ENCODE data around the gene OR5D14. TPM values are rescaled to one million over a fixed set of nuclear protein-coding genes. Genes with fewer than 3 reads are reported as not detected.

The OR5D14 gene
- not detected in 2 replicates for total RNA-seq

GRCh38 chr11:55795256-55795655, at the start of gene OR5D14:
TSS of gene OR5D14 (plus strand) at chr11:55795556. CDS start at chr11:55795556, 0 bp downstream.

GRCh38 chr11:55773138-55773537, 22.2 kb upstream of the OR5D14 start, which contains the start of gene OR5D13:
TSS of gene OR5D13 (plus strand) at chr11:55773438. CDS start at chr11:55773438, 0 bp downstream.

GRCh38 chr11:55811067-55811466, 15.7 kb downstream of the OR5D14 start, which contains the start of gene OR5L1:
TSS of gene OR5L1 (plus strand) at chr11:55811367. CDS start at chr11:55811467, 100 bp downstream.

GRCh38 chr11:55819330-55819729, 24.0 kb downstream of the OR5D14 start, which contains the start of gene OR5D18:
TSS of gene OR5D18 (plus strand) at chr11:55819630. CDS start at chr11:55819630, 0 bp downstream.

GRCh38 chr11:55826919-55827318, 31.6 kb downstream of the OR5D14 start, which contains the start of gene OR5L2:
TSS of gene OR5L2 (plus strand) at chr11:55827219. CDS start at chr11:55827219, 0 bp downstream.

GRCh38 chr11:55838452-55838851, 43.1 kb downstream of the OR5D14 start, which contains the start of gene OR5D16:
TSS of gene OR5D16 (plus strand) at chr11:55838752. CDS start at chr11:55838752, 0 bp downstream.

Other genes with a start within 250 kb of the OR5D14 start
- not detected in 2 replicates for gene OR4C15, start 241.1 kb upstream of the OR5D14 start, total RNA-seq
- not detected in 2 replicates for gene OR4C16, start 223.4 kb upstream of the OR5D14 start, total RNA-seq
- gene OR4C11, start 187.9 kb upstream of the OR5D14 start, total RNA-seq, result not detected in 2 replicates
- not detected in 2 replicates for gene OR4P4, start 160.4 kb upstream of the OR5D14 start, total RNA-seq
- gene OR4S2, start 147.2 kb upstream of the OR5D14 start, total RNA-seq, result not detected in 2 replicates
- not detected in 2 replicates for gene OR4C6, start 133.4 kb upstream of the OR5D14 start, total RNA-seq
- gene OR5D13, start 22.1 kb upstream of the OR5D14 start, total RNA-seq, result not detected in 2 replicates
- gene OR5L1, start 15.8 kb downstream of the OR5D14 start, total RNA-seq, result not detected in 2 replicates
- not detected in 2 replicates for gene OR5D18, start 24.1 kb downstream of the OR5D14 start, total RNA-seq
- not detected in 2 replicates for gene OR5L2, start 31.7 kb downstream of the OR5D14 start, total RNA-seq
- gene OR5D16, start 43.2 kb downstream of the OR5D14 start, total RNA-seq, result not detected in 2 replicates
- gene TRIM51, start 87.7 kb downstream of the OR5D14 start, total RNA-seq, result not detected in 2 replicates
- gene OR5W2, start 119.0 kb downstream of the OR5D14 start, total RNA-seq, result not detected in 2 replicates
- gene OR5I1, start 140.8 kb downstream of the OR5D14 start, total RNA-seq, result not detected in 2 replicates
- not detected in 2 replicates for gene OR10AG1, start 174.4 kb downstream of the OR5D14 start, total RNA-seq
- not detected in 2 replicates for gene OR5F1, start 199.1 kb downstream of the OR5D14 start, total RNA-seq
- not detected in 2 replicates for gene OR5AS1, start 232.1 kb downstream of the OR5D14 start, total RNA-seq